ENCODE measurements around the gene RAB17. TPM values are rescaled to one million over a fixed set of nuclear protein-coding genes. Genes with fewer than 3 reads are reported as not detected.

The RAB17 gene
- total RNA-seq, 6 experiments from 2014 or later: 0.13 to 0.36 (median 0.25) TPM; not detected in 2

GRCh38 chr2:237532160-237532559 is 58.4 kb downstream of the RAB17 start:
- Mint-ChIP-seq H3K27ac (no peak overlapping the region), H3K4me1 (ENCODE audit: low read depth) (peaks cover 23% of the 10 kb centered on the region), H3K4me3 (no peak overlapping the region), H3K36me3 (ENCODE audit: low read depth) (peaks cover 35% of the 10 kb centered on the region), H3K27me3 (ENCODE audit: insufficient read depth) (no peaks in the 10 kb centered on the region; the same call in 1 of the 2 replicates), H3K9me3 (no peaks in the 10 kb centered on the region)
- DNase-seq: no peak
- no peak for TF ChIP-seq CTCF (IDR thresholded peaks at IDR 0.05)

DNA sequence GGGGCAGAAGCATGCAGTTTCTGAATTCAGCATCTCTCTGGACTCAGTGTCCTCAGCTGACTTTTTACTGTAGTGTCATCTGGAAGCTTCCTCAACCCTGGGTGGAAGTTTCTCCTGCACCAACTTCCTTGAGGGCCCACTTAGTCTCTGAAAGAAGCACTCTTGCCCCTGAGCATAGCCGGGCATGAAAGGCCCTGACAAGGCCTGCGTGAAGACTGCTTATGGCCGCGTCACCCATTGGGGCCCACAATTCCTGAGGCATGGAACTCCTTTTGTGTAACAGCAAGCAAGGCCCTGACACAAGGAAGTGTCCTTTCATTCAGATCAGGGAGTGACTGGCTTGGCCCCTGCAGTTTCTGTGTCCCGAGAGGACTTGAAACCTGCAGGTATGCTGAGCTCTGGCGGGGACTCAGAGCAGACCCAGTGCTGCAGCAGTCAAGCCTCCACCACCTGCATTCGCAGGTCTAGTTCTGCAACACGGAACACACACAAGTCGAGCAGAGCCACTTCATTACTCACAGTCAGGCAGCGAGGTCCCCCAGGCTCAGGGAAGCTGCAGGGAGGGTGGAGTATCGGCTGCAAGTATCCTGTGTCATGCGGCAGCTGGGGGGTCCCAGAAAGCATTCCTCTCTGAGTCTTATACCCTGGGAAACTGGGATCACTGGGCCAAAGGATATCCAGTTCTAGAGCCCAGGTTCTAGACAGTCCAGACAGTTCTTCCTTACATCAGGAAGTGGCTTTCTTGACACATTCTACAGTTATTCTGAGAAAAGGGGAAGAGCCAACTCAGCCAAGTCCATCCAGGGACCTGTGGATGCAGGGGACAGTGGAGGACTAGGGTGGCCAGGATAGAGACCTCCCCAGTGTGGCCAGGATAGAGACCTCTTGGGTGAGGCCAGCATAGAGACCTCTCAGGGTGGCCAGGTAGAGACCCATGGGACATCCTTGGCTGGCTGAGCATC is 59.8 kb downstream of the RAB17 start:
- no peak for TF ChIP-seq CTCF (IDR thresholded peaks at IDR 0.05)
- H3K9me3 Mint-ChIP-seq: no peaks in the 10 kb centered on the region
- H3K36me3 Mint-ChIP-seq (ENCODE audit: low read depth): peaks cover 42% of the 10 kb centered on the region
- no peak for DNase-seq
- no peak overlapping the region for H3K27ac Mint-ChIP-seq
- no peaks in the 10 kb centered on the region; the same call in 1 of the 2 replicates for H3K27me3 Mint-ChIP-seq (ENCODE audit: insufficient read depth)
- no peak overlapping the region for H3K4me3 Mint-ChIP-seq
- peaks cover 23% of the 10 kb centered on the region for H3K4me1 Mint-ChIP-seq (ENCODE audit: low read depth)

DNA sequence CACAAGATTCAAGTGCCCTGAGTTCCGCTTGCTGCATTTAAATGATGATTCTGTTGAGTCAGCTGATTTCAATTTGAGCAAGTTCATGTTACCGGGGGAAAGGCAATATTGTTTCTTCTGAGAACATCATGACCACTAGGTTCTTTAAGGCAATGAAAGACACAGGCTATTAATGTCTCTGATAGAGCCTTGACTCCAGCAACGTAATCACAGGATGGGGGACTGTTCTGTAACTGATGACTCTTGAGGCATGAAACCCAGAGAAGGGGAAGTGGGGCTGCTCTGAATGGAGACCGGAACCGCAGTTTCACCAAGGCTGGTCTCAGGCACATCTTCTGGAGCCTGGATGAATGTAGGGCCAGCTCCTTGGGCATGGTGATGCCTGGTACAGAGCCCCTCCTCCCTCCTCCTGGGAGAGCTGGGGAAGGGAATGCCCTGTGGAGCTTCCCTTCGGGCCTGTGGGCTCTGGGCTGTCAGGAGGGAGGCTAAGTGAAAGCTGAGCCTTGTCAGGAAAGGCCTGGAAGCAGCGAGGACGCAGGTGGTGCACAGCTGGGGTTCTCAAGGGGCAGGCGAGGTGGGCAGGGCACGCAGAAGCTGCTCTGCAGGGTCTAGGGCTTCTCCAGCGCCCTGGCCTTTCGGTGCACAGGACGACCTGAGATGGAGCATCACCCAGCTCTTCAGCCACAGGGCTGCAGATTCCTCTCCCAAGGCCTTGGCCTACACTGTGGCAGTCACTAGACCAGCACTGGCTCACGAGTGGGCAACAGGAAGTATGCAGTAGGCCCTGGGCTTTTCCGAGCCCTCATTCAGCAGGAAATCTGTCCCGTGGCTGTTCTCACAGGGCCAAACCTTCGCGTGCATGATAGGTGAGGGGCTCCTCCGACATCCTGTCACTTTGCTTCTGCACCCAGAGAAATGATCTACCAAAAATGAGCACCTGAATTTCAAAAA is 60.8 kb downstream of the RAB17 start:
- DNase-seq: no peak
- TF ChIP-seq CTCF (IDR thresholded peaks at IDR 0.05): no peak
- no peak overlapping the region for H3K27ac Mint-ChIP-seq
- H3K9me3 Mint-ChIP-seq: no peaks in the 10 kb centered on the region
- peaks cover 23% of the 10 kb centered on the region for H3K4me1 Mint-ChIP-seq (ENCODE audit: low read depth)
- H3K27me3 Mint-ChIP-seq (ENCODE audit: insufficient read depth): no peaks in the 10 kb centered on the region; the same call in 1 of the 2 replicates
- no peak overlapping the region for H3K4me3 Mint-ChIP-seq
- peaks cover 42% of the 10 kb centered on the region for H3K36me3 Mint-ChIP-seq (ENCODE audit: low read depth)

DNA sequence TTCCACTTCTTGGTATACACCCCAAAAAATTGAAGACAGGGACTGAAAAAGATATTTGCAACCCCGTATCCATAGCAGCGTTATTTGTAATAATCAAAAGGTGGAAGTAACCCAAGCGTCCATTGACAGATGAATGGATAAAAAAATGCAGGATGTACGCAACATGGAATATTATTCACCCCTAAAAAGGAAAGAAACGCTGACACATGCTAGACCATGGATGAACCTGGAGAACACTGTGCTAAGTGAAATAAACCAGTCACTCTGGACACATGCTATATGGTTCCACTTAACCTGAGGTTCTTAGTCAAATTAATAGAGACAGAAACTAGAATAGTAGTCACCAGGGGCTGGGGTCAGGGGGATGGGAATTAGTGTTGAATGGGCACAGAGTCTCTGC is 62.8 kb downstream of the RAB17 start:
- H3K27ac Mint-ChIP-seq: no peak overlapping the region
- peaks cover 5% of the 10 kb centered on the region for H3K4me1 Mint-ChIP-seq (ENCODE audit: low read depth)
- no peak overlapping the region for H3K4me3 Mint-ChIP-seq
- no peaks in the 10 kb centered on the region; the same call in 1 of the 2 replicates for H3K27me3 Mint-ChIP-seq (ENCODE audit: insufficient read depth)
- H3K9me3 Mint-ChIP-seq: no peaks in the 10 kb centered on the region
- no peak for DNase-seq
- TF ChIP-seq CTCF (IDR thresholded peaks at IDR 0.05): no peak
- peaks cover 36% of the 10 kb centered on the region for H3K36me3 Mint-ChIP-seq (ENCODE audit: low read depth)

GRCh38 chr2:237527233-237527632 is 63.3 kb downstream of the RAB17 start:
- H3K4me3 Mint-ChIP-seq: no peak overlapping the region
- H3K4me1 Mint-ChIP-seq (ENCODE audit: low read depth): no peaks in the 10 kb centered on the region; the same call in 1 of the 2 replicates
- no peaks in the 10 kb centered on the region; the same call in 1 of the 2 replicates for H3K27me3 Mint-ChIP-seq (ENCODE audit: insufficient read depth)
- no peak for DNase-seq
- no peak overlapping the region for H3K27ac Mint-ChIP-seq
- TF ChIP-seq CTCF (IDR thresholded peaks at IDR 0.05): no peak
- peaks cover 33% of the 10 kb centered on the region for H3K36me3 Mint-ChIP-seq (ENCODE audit: low read depth)
- H3K9me3 Mint-ChIP-seq: no peaks in the 10 kb centered on the region
